ENCODE data around the gene MYO1F.

Gene MYO1F

GRCh38 chr19:8489561-8490394 is 87.5 kb downstream of the MYO1F start:
- DNase-seq: no peak

GRCh38 chr19:8488365-8488764 is 88.9 kb downstream of the MYO1F start:
- DNase-seq: no peak

DNA sequence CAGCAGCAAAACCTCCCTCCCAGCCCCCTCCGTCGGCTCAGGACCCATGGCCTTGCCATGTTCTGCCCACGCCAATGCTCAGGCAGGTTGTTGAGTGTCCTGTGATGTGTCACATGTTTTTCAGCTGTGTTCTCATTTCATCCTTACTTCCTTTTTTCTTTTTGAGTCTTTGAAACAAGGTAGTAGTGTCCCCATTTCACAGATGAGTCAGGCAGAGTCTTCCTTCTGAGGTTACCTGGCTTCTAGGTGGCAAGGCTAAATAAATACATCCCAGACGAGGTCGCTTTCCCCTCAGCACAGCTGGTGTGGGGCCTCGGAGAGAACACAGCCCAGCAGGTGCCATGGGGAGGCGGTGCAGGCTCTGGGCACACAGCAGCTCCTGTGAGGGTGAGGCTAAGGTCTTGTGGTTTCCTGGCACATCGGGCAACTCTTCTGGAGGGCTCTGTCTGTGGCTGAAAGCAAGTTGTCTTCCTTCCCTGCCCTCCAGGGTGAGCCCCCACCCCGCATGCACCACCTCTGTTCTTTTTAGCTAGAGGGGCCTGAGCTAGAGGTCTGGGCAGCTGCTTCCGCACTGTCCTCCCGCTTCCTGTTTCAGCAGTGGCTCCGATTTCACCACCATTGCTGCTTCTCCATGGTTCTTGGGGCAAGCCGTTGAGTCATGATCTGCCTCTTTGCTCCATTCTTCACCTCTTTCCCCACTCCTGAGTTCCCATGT is 89.9 kb downstream of the MYO1F start:
- DNase-seq: peak; percentile 93

DNA sequence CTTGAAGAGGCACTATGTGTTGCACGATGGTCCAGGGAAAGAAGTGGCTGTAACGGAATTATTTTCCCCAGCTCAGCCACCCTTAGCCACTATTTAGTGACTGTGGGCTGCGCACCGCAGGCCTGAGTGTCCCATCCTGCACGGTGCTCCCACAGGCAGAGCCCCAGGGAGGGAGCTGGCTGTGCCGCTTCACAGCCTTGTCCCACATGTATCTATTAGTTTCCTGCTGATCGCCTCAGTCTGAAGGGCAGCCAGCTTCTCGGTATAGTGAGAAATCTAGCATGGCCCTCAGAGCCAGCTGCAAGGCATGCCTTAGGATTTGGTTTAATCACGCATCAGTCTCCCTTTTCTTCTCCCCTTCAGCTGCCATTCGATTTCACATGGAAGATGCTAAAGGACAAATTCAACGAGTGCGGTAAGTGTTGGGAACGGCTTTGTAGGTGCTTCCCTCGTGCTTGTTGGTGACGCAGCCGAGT is 90.5 kb downstream of the MYO1F start:
- DNase-seq: no peak

- DNase-seq: no peak
These were observed 91.5 kb downstream of the MYO1F start for GRCh38 chr19:8485561-8486371.

GRCh38 chr19:8484331-8484894 is 92.8 kb downstream of the MYO1F start:
- peak; percentile 73 for DNase-seq

DNA sequence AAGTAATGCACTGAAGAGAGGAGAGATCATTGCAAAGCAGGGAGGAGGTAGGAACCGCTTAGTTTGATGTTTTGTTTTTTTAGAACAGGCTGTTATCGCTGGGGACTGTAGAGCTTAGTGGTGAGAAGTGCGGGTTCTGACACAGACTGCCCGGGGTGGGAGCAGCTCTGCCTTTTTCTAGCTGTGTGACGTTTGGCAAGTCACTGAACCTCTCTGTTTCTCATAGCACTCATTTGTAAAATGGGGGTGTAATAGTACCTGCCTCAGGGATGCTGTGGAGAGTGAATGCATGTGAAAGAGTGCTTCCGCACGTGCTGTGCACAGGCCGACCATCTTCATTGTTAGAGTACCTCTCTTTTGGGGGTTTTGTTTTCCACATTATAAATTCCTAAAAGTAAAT is 94.1 kb downstream of the MYO1F start:
- DNase-seq: no peak

GRCh38 chr19:8482696-8483095 is 94.5 kb downstream of the MYO1F start:
- DNase-seq: no peak

- DNase-seq: no peak
These were observed 95.6 kb downstream of the MYO1F start for GRCh38 chr19:8481616-8482015.

DNA sequence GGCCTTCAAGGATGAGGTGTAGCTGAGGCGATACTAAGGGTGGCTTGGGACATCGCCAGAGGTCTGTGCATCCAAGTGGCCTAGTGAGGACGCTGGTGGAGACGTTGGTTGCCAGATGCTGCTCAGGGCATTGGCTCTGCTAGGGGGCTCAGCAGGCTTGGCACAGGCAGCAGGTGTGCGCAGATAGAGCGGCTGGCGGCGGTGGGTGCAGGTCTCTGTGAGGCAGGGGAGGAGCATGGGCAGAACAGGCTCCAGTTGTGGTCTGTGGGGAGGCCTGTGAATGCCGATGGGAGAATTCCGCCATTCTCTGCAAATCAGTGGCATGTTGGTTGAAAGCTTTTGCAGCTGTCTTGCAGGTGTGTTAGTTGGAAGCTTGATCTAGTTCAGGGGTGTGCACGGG is 96.0 kb downstream of the MYO1F start:
- no peak for DNase-seq

DNA sequence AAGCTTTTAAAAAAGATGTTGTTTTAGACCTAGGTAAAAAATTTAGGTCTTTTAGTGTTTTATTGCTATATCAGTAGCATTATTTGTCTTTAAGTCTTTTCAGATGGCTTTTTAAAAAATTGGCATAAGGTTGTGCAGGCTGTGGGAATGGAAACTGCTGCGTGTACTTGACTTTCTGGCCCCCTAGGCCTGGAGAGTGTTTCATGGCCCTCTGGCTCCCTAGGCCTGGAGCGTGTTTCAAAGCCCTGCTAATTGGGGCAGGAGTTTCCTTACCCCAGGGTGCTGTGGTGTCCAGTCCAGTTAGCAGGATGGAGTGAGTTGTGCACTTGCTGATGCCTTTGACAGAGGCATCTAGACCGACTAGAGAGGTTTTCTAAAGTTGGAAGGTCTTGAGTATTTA is 98.6 kb downstream of the MYO1F start:
- no peak for DNase-seq

GRCh38 chr19:8477889-8478288 is 99.4 kb downstream of the MYO1F start:
- DNase-seq: no peak

- no peak for DNase-seq
These were observed 100.7 kb downstream of the MYO1F start for GRCh38 chr19:8476524-8476923.

- DNase-seq: no peak
These were observed 102.2 kb downstream of the MYO1F start for GRCh38 chr19:8475005-8475404.

GRCh38 chr19:8473648-8474476 is 103.4 kb downstream of the MYO1F start:
- DNase-seq: peak; percentile 32
